Lung (tissue), 12 donors: ENCODE results near the gene TNFRSF8. TPM values are rescaled to one million over a fixed set of nuclear protein-coding genes. Genes with fewer than 3 reads are reported as not detected.

Experiments
- ATAC-seq: fragments of 200-7000 bp; cut with Tn5 transposase; one replicate; pipeline ENCODE4 v1.9.1; 2020; ENCODE audit warnings: moderate number of reproducible peaks; ENCODE audit not compliant: insufficient read depth, low FRiP score
- DNase-seq, 3 donors: peaks; one replicate each; pipeline ENCODE4 v3.0.0-alpha.2; 2013 to 2017
- H3K27ac ChIP-seq, 2 donors: one replicate each; pipeline ENCODE4 v1.5.1; 2013; ENCODE audit warnings: mild to moderate bottlenecking in 2 of 2, moderate library complexity in 2 of 2, control low read depth in 1 of 2, inconsistent platforms in 1 of 2, low read depth in 1 of 2, low read length in 1 of 2
- H3K27me3 ChIP-seq, 3 donors: one replicate each; pipeline ENCODE4 v1.5.1; 2013; ENCODE audit warnings: low read length in 2 of 3; ENCODE audit not compliant: control insufficient read depth in 3 of 3, insufficient read depth in 3 of 3
- H3K36me3 ChIP-seq, 4 donors: one replicate each; pipeline ENCODE4 v1.5.1; 2013; ENCODE audit warnings: low read length in 4 of 4, mild to moderate bottlenecking in 1 of 4, moderate library complexity in 1 of 4; ENCODE audit not compliant: control insufficient read depth in 4 of 4, insufficient read depth in 4 of 4
- H3K4me1 ChIP-seq, 5 donors: one replicate each; pipeline ENCODE4 v1.5.1; 2013; ENCODE audit warnings: low read length in 5 of 5, mild to moderate bottlenecking in 2 of 5, moderate library complexity in 1 of 5; ENCODE audit not compliant: control insufficient read depth in 5 of 5, insufficient read depth in 5 of 5
- H3K4me3 ChIP-seq: one replicate; pipeline ENCODE4 v1.5.1; 2013; ENCODE audit warnings: mild to moderate bottlenecking, control low read depth, moderate library complexity
- H3K9ac ChIP-seq, 2 donors: one replicate each; pipeline ENCODE4 v1.5.1; 2013; ENCODE audit warnings: low read length in 2 of 2, control low read depth in 1 of 2; ENCODE audit not compliant: insufficient read depth in 1 of 2
- H3K9me3 ChIP-seq, 4 donors: one replicate each; pipeline ENCODE4 v1.5.1; 2013; ENCODE audit warnings: low read length in 3 of 4, mild to moderate bottlenecking in 1 of 4, moderate library complexity in 1 of 4; ENCODE audit not compliant: control insufficient read depth in 4 of 4, insufficient read depth in 3 of 4
- WGBS, 2 donors: extraction: QIAGEN DNeasy Blood & Tissue Kit; methylation state at CpG; one replicate each; pipeline ENCODE4 v1.1.7; 2013; 5-methylcytosine and 5-hydroxymethylcytosine counted together
- polyA plus RNA-seq, 2 donors: library from polyadenylated mRNA; stranded (reverse); fragments of 200-250 nt; gene quantifications; one replicate each; pipeline ENCODE4 v1.2.1, GENCODE V29; 2013
- total RNA-seq, 2 donors: library from RNA; depleted of rRNA in 1 of 2; stranded (reverse); fragments of >200 nt in 1 of 2; gene quantifications; one replicate each; pipeline ENCODE4 v1.2.1, GENCODE V29; 2014 to 2021
- TF ChIP-seq, protein P1 (sequence below): IDR thresholded peaks from 2 replicates; pipeline ENCODE4 v1.5.1; 2012; ENCODE audit warnings: mild to moderate bottlenecking; ENCODE audit errors: control extremely low read depth, extremely low read depth
- donor health status: control.
- donor health status: control.
- donor health status: Bipolar disorder and iron deficiency.
- donor health status: healthy.
- donor health status: DM: yes; HTN: yes; CAD: no.

The TNFRSF8 gene
- total and polyA plus RNA-seq, 4 donors = 1.6 to 5.3 (median 2.1) TPM

DNA sequence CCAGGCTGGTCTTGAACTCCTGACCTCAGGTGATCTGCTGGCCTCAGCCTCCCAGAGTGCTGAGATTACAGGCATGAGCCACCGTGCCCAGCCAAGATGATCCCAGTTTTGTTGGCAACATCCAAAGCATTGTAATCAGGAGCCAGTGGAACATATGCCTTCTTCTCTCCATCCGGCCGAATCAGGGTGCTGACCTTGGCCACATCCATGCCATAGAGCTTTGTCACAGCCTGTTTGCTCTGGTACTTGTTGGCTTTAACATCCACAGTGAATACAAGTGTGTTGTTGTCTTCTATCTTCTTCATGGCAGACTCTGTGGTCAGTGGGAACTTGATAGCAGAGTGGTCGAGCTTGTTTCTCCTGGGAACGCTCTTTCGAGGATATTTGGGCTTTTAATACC is 17.1 kb downstream of the TNFRSF8 start:
- 71 to 91% methylated on average over 6 of the region's 6 CpGs for WGBS, 2 donors
- no peak overlapping the region for H3K9ac ChIP-seq
- DNase-seq = no peak
- ATAC-seq = no peak
- H3K4me1 ChIP-seq = no peaks in the 10 kb centered on the region
- TF ChIP-seq, protein P1, sequence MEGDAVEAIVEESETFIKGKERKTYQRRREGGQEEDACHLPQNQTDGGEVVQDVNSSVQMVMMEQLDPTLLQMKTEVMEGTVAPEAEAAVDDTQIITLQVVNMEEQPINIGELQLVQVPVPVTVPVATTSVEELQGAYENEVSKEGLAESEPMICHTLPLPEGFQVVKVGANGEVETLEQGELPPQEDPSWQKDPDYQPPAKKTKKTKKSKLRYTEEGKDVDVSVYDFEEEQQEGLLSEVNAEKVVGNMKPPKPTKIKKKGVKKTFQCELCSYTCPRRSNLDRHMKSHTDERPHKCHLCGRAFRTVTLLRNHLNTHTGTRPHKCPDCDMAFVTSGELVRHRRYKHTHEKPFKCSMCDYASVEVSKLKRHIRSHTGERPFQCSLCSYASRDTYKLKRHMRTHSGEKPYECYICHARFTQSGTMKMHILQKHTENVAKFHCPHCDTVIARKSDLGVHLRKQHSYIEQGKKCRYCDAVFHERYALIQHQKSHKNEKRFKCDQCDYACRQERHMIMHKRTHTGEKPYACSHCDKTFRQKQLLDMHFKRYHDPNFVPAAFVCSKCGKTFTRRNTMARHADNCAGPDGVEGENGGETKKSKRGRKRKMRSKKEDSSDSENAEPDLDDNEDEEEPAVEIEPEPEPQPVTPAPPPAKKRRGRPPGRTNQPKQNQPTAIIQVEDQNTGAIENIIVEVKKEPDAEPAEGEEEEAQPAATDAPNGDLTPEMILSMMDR = no peak
- no peak overlapping the region for H3K27ac ChIP-seq
- H3K4me3 ChIP-seq = no peak overlapping the region
- H3K9me3 ChIP-seq = peaks cover 0 to 4% (median 0%) of the 10 kb centered on the region in 4 donors
- no peaks in the 10 kb centered on the region for H3K27me3 ChIP-seq
- no peaks in the 10 kb centered on the region for H3K36me3 ChIP-seq

DNA sequence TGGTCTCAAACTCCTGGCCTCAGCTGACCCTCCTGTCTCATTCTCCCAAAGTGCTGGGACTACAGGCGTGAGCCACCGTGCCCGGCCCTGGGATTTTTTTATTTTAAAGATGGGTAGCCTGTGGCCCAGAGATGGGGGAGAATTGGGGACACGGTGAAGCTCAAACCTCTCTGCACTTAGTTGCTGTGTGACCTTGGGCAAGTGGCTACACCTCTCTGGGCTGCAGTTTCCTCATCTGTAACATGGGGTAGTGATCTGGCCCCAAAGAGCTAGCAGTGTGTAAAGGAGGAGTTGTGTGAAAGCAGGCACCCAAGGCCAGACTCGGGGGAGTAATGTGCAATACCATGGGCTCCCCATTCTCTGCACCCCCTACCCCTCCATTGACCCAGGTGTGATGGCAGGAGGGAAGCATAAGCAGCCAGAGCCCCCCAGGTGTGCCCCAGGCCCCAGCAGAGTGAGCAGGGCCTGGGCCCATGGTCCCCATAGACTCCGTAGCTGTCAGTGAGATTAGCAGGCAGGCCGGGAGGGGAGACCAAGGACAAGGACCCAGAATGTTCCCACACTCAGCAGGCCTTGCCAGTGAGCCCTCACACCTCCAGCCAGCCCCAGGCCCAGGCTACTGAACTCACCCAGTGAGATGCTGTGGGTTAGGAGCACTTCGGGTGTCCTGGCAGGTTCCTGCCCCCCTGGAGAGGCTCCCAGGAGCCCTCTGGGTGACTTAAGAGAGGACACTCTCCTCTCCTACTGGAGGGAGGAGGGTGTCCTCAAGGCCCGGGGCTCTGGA is 17.9 kb downstream of the TNFRSF8 start:
- ATAC-seq = no peak
- WGBS, 2 donors = 94 to 95% methylated on average over 9 of the region's 9 CpGs
- Histone ChIP-seq H3K4me1 (no peaks in the 10 kb centered on the region), H3K36me3 (no peaks in the 10 kb centered on the region), H3K27me3 (no peaks in the 10 kb centered on the region), H3K9ac (no peak overlapping the region), H3K9me3 (peaks cover 0 to 4% (median 0%) of the 10 kb centered on the region in 4 donors), H3K4me3 (no peak overlapping the region), H3K27ac (no peak overlapping the region)
- no peak for DNase-seq
- TF ChIP-seq, protein P1 = no peak

DNA sequence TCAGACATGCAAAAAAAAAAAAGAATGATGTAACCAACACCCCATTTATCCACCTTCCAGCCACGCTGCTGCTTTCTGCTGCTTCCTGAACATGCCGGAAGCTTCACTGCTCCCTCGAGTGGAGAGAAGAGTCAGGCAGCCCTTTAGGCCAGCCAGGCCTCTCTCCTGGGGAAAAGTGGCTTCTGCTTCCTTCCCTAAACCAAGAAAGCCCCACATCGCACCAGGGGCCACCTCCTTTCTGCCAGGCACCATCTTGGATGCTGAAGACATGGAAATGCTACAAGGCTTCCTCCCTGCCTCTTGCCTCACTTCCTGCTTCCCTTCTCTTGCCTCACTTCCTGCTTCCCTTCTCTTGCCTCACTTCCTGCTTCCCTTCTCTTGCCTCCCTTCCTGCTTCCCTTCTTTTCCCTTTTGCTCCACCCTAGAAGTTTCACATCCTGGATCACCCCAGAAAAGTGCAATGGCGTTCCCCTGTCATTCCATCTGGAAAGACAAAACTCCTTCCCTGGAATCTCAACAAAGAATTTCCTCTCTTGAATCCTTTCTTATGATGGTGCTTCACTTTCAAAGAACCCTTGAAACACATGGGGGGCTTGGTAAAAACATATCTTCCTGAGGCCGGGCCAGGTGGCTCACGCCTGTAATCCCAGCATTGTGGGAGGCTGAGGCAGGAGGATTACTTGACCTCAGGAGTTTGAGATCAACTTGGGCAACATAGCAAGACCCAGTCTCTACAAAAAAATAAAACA is 18.7 kb downstream of the TNFRSF8 start:
- H3K4me1 ChIP-seq = no peaks in the 10 kb centered on the region
- H3K36me3 ChIP-seq = no peaks in the 10 kb centered on the region
- peaks cover 0 to 4% (median 0%) of the 10 kb centered on the region in 4 donors for H3K9me3 ChIP-seq
- 73 to 79% methylated on average over 7 of the region's 7 CpGs for WGBS, 2 donors
- H3K4me3 ChIP-seq = no peak overlapping the region
- no peak overlapping the region for H3K27ac ChIP-seq
- TF ChIP-seq, protein P1 = no peak
- no peaks in the 10 kb centered on the region for H3K27me3 ChIP-seq
- no peak for ATAC-seq
- H3K9ac ChIP-seq = no peak overlapping the region
- DNase-seq = no peak
